ENCODE results near the gene ME1. TPM values are rescaled to one million over a fixed set of nuclear protein-coding genes. Genes with fewer than 3 reads are reported as not detected.

Gene ME1
- total and polyA plus RNA-seq, 5 donors: 33.2 to 43.7 (median 37.2) TPM

DNA sequence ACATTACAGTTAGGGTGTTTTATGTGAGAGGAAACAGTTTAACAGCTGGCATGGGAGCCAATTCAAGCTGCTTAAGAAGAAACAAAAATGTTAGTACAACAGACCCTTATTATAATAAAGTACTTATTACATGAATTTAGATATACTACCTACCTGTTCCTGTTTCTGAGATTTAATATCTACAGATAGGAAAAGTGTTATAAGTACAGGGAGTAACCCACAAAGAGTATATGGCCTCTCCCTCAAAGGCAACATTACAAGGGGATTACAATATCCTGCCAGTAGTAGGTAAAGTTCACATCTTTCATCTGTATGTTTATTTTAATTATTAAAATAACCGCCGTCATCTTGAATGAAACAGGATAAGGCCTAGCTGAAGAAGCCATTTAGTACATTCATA is 1.8 kb upstream of the ME1 start:
- intact Hi-C loops (cut with DNase I): no loop called here
- Histone ChIP-seq H3K27me3 (ENCODE audit: control insufficient read depth, insufficient read depth) (no peaks in the 10 kb centered on the region), H3K4me3 (ENCODE audit: low read length) (no peak overlapping the region), H3K9me3 (ENCODE audit: control insufficient read depth, low read length) (no peaks in the 10 kb centered on the region), H3K27ac (ENCODE audit: low read length) (no peak overlapping the region), H3K4me1 (ENCODE audit: control insufficient read depth, insufficient read depth, low read length) (no peaks in the 10 kb centered on the region)
- no peak for ATAC-seq
- DNase-seq: no peak
- WGBS: 85% methylated on average over 2 of the region's 2 CpGs

DNA sequence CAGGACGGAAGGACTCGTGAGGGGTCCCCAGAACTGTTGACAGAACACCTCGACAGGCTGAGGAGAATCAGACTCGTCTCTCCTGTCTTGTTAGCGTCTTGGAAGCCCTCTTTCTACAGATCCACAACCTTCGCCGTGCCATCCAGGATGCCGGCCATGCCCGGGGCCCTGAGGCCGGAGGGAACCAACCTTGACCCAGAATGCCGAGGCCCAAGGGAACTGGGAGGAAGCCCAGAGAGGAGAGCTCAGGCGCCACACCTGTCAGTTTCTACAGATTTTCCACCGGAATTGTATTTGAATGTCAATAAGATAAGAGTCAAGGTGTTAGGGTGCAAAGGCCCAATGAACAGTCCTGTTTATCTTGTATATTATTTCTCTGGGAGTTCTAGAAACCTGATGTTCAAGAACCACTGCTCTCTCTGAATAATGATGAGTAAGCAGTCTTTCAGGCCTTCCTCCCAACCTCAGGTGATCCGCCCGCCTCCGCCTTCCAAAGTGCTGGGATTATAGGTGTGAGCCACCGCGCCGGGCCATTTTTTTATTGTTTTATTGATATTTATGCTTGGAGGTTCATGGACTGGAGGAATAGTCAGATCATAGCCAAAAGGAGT is 799 bp upstream of the ME1 start:
- no peaks in the 10 kb centered on the region for H3K9me3 ChIP-seq (ENCODE audit: control insufficient read depth, low read length)
- ATAC-seq: peak; percentile 4 to 13
- H3K27me3 ChIP-seq (ENCODE audit: control insufficient read depth, insufficient read depth): no peaks in the 10 kb centered on the region
- intact Hi-C loops (cut with DNase I): no loop called here
- no peak overlapping the region for H3K4me3 ChIP-seq (ENCODE audit: low read length)
- no peaks in the 10 kb centered on the region for H3K4me1 ChIP-seq (ENCODE audit: control insufficient read depth, insufficient read depth, low read length)
- DNase-seq: peak in 2 of 3 donors; percentile 33 to 52
- WGBS: 84% methylated on average over 19 of the region's 19 CpGs
- H3K27ac ChIP-seq (ENCODE audit: low read length): peak overlapping the region; percentile 85

GRCh38 chr6:83429857-83430610 is 817 bp downstream of the ME1 start:
- peak overlapping the region; percentile 85 for H3K27ac ChIP-seq (ENCODE audit: low read length)
- 35% methylated on average over 13 of the region's 13 CpGs for WGBS
- intact Hi-C loops (cut with DNase I): loop anchor here in 1 of 4 donors (5.0 kb wide), 1 partner anchor 82 kb away; the partner anchor contains the start of gene PRSS35
- H3K27me3 ChIP-seq (ENCODE audit: control insufficient read depth, insufficient read depth): no peaks in the 10 kb centered on the region
- ATAC-seq: peak; percentile 45 to 53
- DNase-seq: peak in 1 of 3 donors; percentile 33
- no peaks in the 10 kb centered on the region for H3K9me3 ChIP-seq (ENCODE audit: control insufficient read depth, low read length)
- H3K4me3 ChIP-seq (ENCODE audit: low read length): peak overlapping the region; percentile 82
- no peaks in the 10 kb centered on the region for H3K4me1 ChIP-seq (ENCODE audit: control insufficient read depth, insufficient read depth, low read length)

GRCh38 chr6:83429269-83429668 is 1.6 kb downstream of the ME1 start:
- WGBS: 78% methylated on average over 1 of the region's 1 CpG
- no peak for ATAC-seq
- Histone ChIP-seq H3K27me3 (ENCODE audit: control insufficient read depth, insufficient read depth) (no peaks in the 10 kb centered on the region), H3K27ac (ENCODE audit: low read length) (no peak overlapping the region), H3K4me1 (ENCODE audit: control insufficient read depth, insufficient read depth, low read length) (no peaks in the 10 kb centered on the region), H3K9me3 (ENCODE audit: control insufficient read depth, low read length) (no peaks in the 10 kb centered on the region), H3K4me3 (ENCODE audit: low read length) (peak overlapping the region; percentile 82)
- intact Hi-C loops (cut with DNase I): loop anchor here in 1 of 4 donors (5.0 kb wide), 1 partner anchor 83 kb away; the partner anchor contains the start of gene PRSS35
- no peak for DNase-seq

GRCh38 chr6:83424392-83425018 is 6.3 kb downstream of the ME1 start:
- DNase-seq (no peak), ATAC-seq (no peak)
- H3K9me3 ChIP-seq (ENCODE audit: control insufficient read depth, low read length): no peaks in the 10 kb centered on the region
- intact Hi-C loops (cut with DNase I): loop anchor here in 1 of 4 donors (5.0 kb wide), 1 partner anchor 88 kb away; the partner anchor contains the start of gene PRSS35
- H3K4me1 ChIP-seq (ENCODE audit: control insufficient read depth, insufficient read depth, low read length): no peaks in the 10 kb centered on the region
- no peak overlapping the region for H3K4me3 ChIP-seq (ENCODE audit: low read length)
- H3K27me3 ChIP-seq (ENCODE audit: control insufficient read depth, insufficient read depth): no peaks in the 10 kb centered on the region
- H3K27ac ChIP-seq (ENCODE audit: low read length): no peak overlapping the region
- WGBS: 94% methylated on average over 1 of the region's 1 CpG

DNA sequence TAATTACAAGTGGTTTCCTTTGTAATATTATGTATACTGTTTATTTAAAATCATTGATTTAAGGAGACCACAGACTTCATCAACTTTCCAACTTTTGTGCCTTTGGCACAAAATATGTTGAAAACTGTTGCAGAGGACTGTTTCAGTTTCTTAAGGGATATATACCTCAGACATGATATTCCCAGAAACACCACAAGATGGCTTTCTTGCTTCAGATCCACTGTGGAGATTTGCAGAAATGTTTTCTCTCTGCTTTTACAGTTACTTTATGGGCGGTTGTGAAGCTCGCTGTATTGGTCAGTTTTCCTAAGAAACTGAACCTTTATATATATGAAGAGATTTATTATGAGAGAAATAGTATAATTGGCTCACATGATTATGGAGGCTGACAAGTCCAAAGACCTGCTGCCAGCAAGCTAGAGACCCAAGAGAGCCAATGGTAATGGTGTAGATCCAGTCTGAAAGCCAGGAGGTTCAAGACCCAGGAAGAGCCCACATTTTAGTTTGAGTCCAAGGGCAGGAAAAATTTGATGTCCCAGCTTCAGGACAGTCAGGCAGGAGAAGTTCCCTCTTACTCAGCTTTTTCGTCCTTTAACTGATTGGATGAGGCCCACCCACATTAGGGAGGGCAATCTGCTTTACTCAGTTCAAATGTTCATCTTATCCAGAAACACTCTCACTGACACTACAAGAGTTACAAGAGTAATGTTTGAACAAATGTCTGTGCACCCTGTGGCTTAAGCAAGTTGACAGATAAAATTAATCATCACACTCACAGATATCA is 12.8 kb downstream of the ME1 start:
- ATAC-seq: peak; percentile 64
- intact Hi-C loops (cut with DNase I): loop anchor here in 2 of 4 donors (5.0 kb wide), 1 partner anchor 94 kb away; the partner anchor contains the start of gene PRSS35 (in 2 of the 2)

DNA sequence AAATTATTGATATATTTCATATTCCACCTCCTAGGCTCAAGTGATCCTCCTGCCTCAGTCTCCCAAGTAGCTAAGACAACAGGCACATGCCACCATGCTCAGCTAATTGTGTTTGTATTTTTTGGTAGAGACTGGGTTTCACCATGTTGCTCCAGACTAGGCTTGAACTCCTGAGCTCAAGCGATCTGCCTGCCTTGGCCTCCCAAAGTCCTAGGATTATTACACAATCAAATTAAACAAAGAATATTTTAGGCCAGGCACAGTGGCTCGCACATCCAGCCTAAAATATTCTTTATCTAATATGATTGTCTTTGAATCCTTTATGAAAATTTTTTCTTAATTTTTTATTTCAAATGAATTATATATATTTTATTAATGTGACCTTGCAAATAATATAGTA is 17.8 kb downstream of the ME1 start:
- intact Hi-C loops (cut with DNase I): no loop called here
- H3K9me3 ChIP-seq (ENCODE audit: control insufficient read depth, low read length): no peaks in the 10 kb centered on the region
- DNase-seq (no peak), ATAC-seq (no peak)
- H3K27me3 ChIP-seq (ENCODE audit: control insufficient read depth, insufficient read depth): no peaks in the 10 kb centered on the region
- no peak overlapping the region for H3K4me3 ChIP-seq (ENCODE audit: low read length)
- WGBS: 90% methylated on average over 2 of the region's 2 CpGs
- H3K4me1 ChIP-seq (ENCODE audit: control insufficient read depth, insufficient read depth, low read length): no peaks in the 10 kb centered on the region
- no peak overlapping the region for H3K27ac ChIP-seq (ENCODE audit: low read length)

More for the DNA sequence above, 12.8 kb downstream of the ME1 start:
- WGBS: 48% methylated on average over 3 of the region's 3 CpGs
- Histone ChIP-seq H3K27ac (ENCODE audit: low read length) (no peak overlapping the region), H3K4me1 (ENCODE audit: control insufficient read depth, insufficient read depth, low read length) (no peaks in the 10 kb centered on the region), H3K9me3 (ENCODE audit: control insufficient read depth, low read length) (no peaks in the 10 kb centered on the region), H3K4me3 (ENCODE audit: low read length) (no peak overlapping the region), H3K27me3 (ENCODE audit: control insufficient read depth, insufficient read depth) (no peaks in the 10 kb centered on the region)
- no peak for DNase-seq

DNA sequence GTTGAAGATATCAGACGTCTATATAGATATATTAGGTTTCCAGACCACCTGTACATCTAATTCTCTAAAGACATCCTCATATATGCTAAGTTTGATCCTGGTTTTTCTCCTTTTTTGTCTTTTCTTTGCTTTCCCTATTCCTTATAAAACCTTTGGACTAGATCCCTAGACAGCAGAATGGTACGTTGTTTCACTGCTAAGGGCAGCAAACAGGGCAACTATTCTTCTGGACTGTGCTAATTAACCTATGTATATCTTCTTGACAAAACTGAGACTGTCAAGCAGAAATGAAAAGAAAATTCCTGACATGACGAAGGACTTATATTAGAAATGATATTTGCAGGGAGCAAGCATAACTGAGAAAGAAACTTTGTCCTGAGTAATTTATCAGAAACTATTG is 19.1 kb downstream of the ME1 start:
- Histone ChIP-seq H3K27me3 (ENCODE audit: control insufficient read depth, insufficient read depth) (no peaks in the 10 kb centered on the region), H3K4me1 (ENCODE audit: control insufficient read depth, insufficient read depth, low read length) (no peaks in the 10 kb centered on the region), H3K9me3 (ENCODE audit: control insufficient read depth, low read length) (no peaks in the 10 kb centered on the region), H3K27ac (ENCODE audit: low read length) (no peak overlapping the region), H3K4me3 (ENCODE audit: low read length) (no peak overlapping the region)
- ATAC-seq (no peak), DNase-seq (no peak)
- intact Hi-C loops (cut with DNase I): no loop called here
- 69% methylated on average over 3 of the region's 3 CpGs for WGBS

DNA sequence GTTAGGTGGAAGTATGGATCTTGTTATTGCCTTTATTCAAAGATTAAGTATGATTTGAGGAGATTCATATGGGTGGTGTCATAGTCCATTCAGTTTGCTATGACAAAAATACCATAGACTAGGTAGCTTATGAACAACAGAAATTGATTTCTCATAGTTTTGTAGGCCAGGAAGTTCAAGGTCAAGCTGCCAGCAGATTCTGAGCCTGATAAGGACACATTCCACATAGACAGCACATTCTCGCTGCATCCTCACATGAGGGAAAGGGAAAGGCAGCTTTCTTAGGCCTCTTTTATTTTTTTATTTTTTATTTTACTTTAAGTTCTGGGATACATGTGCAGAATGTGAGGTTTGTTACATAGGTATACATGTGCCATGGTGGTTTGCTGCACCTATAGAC is 27.7 kb downstream of the ME1 start:
- Histone ChIP-seq H3K27me3 (ENCODE audit: control insufficient read depth, insufficient read depth) (no peaks in the 10 kb centered on the region), H3K4me3 (ENCODE audit: low read length) (no peak overlapping the region), H3K27ac (ENCODE audit: low read length) (no peak overlapping the region), H3K9me3 (ENCODE audit: control insufficient read depth, low read length) (no peaks in the 10 kb centered on the region), H3K4me1 (ENCODE audit: control insufficient read depth, insufficient read depth, low read length) (no peaks in the 10 kb centered on the region)
- WGBS: 79% methylated on average over 1 of the region's 1 CpG
- DNase-seq (no peak), ATAC-seq (no peak)
- intact Hi-C loops (cut with DNase I): no loop called here

DNA sequence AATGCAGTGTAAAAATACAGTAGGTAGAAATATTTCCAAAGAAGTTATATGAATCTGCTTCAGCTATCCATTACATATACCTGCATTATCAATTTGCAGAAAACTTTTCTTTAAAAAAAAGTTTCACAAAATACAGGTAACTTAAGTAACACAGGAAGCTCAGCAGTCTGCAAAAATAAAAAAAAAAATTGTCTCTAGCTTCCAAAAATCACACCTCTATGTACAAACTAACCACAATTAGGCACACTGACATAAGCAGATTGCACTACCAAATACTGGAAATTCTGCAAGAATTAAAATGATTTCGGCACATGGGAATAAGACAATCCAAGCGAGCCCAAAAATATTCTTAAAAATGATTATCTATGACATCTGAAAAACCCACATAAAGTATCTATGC is 41.2 kb downstream of the ME1 start:
- 78% methylated on average over 2 of the region's 2 CpGs for WGBS
- intact Hi-C loops (cut with DNase I): no loop called here

More for the DNA sequence above, 41.2 kb downstream of the ME1 start:
- no peak overlapping the region for H3K4me3 ChIP-seq (ENCODE audit: low read length)
- DNase-seq: no peak
- H3K4me1 ChIP-seq (ENCODE audit: control insufficient read depth, insufficient read depth, low read length): no peaks in the 10 kb centered on the region
- H3K27ac ChIP-seq (ENCODE audit: low read length): no peak overlapping the region
- no peak for ATAC-seq
- H3K9me3 ChIP-seq (ENCODE audit: control insufficient read depth, low read length): no peaks in the 10 kb centered on the region
- H3K27me3 ChIP-seq (ENCODE audit: control insufficient read depth, insufficient read depth): no peaks in the 10 kb centered on the region

Data from right cardiac atrium (tissue), 5 donors.